Suprapubic skin (tissue), 4 donors: ENCODE measurements around the gene ING5. TPM values are rescaled to one million over a fixed set of nuclear protein-coding genes. Genes with fewer than 3 reads are reported as not detected.

Source experiments
- DNase-seq, 2 donors: peaks; one replicate each; pipeline ENCODE4 v3.0.0-alpha.2; 2019; ENCODE audit warnings: low spot score in 2 of 2
- H3K27ac ChIP-seq: fragments of 200-600 bp; sonication (generic); one replicate; pipeline ENCODE4 v1.5.1; 2019
- H3K27me3 ChIP-seq: fragments of 200-600 bp; sonication (generic); one replicate; pipeline ENCODE4 v1.5.1; 2019
- H3K36me3 ChIP-seq: fragments of 200-600 bp; sonication (generic); one replicate; pipeline ENCODE4 v1.5.1; 2019
- H3K4me1 ChIP-seq: fragments of 200-600 bp; sonication (generic); one replicate; pipeline ENCODE4 v1.5.1; 2019
- H3K4me3 ChIP-seq: fragments of 200-600 bp; sonication (generic); one replicate; pipeline ENCODE4 v1.5.1; 2019; ENCODE audit warnings: mild to moderate bottlenecking
- H3K9me3 ChIP-seq: fragments of 200-600 bp; sonication (generic); one replicate; pipeline ENCODE4 v1.5.1; 2019
- CTCF ChIP-seq, 2 donors: fragments of 200-600 bp in 1 of 2; fragments of 450-650 bp in 1 of 2; sonication (generic) in 1 of 2; IDR thresholded peaks; one replicate each; pipeline ENCODE4 v1.5.1; 2016 to 2019; ENCODE audit warnings: antibody characterized with exemption in 2 of 2, mild to moderate bottlenecking in 1 of 2, moderate library complexity in 1 of 2
- EP300 ChIP-seq: sonication (generic); formaldehyde crosslinking; IDR thresholded peaks from one replicate; pipeline ENCODE4 v1.6.1; 2017; ENCODE audit warnings: antibody characterized with exemption
- POLR2A ChIP-seq, 2 donors: fragments of 450-650 bp; IDR thresholded peaks; one replicate each; pipeline ENCODE4 v1.6.1; 2017; ENCODE audit warnings: antibody characterized with exemption in 2 of 2, mild to moderate bottlenecking in 2 of 2, moderate library complexity in 2 of 2
- POLR2AphosphoS5 ChIP-seq, 3 donors: sonication (generic); formaldehyde crosslinking; IDR thresholded peaks; one replicate each; pipeline ENCODE4 v1.6.1; 2017; ENCODE audit warnings: antibody characterized with exemption in 3 of 3
- WGBS: methylation state at CpG from one replicate; pipeline ENCODE4 v1.1.5; 2018; 5-methylcytosine and 5-hydroxymethylcytosine counted together
- total RNA-seq, 4 donors: library from RNA; depleted of rRNA; stranded (reverse); fragments of >200 nt; gene quantifications; one replicate each; pipeline ENCODE4 v1.1.0, GENCODE V29; 2016

The ING5 gene
- total RNA-seq, 4 donors from 2014 or later = 32.1 to 94.9 (median 46.4) TPM

GRCh38 chr2:241668839-241669238, 33.0 kb upstream of the ING5 start:
- TF ChIP-seq CTCF (IDR thresholded peaks at IDR 0.05) (no peak), POLR2A (IDR thresholded peaks at IDR 0.05) (no peak), POLR2AphosphoS5 (IDR thresholded peaks at IDR 0.05) (no peak), EP300 (no peak)
- Histone ChIP-seq H3K27me3 (no peaks in the 10 kb centered on the region), H3K4me1 (peaks cover 3% of the 10 kb centered on the region), H3K27ac (no peak overlapping the region), H3K36me3 (peaks cover 65% of the 10 kb centered on the region), H3K4me3 (no peak overlapping the region), H3K9me3 (no peaks in the 10 kb centered on the region)
- no peak for DNase-seq
- WGBS = 93% methylated on average over 12 of the region's 12 CpGs

- no peak overlapping the region for H3K27ac ChIP-seq
- H3K4me1 ChIP-seq = no peaks in the 10 kb centered on the region
- WGBS = 85% methylated on average over 18 of the region's 31 CpGs
- no peaks in the 10 kb centered on the region for H3K27me3 ChIP-seq
- no peaks in the 10 kb centered on the region for H3K9me3 ChIP-seq
- H3K36me3 ChIP-seq = peaks cover 65% of the 10 kb centered on the region
- TF ChIP-seq POLR2A (IDR thresholded peaks at IDR 0.05) (no peak), CTCF (IDR thresholded peaks at IDR 0.05) (no peak), POLR2AphosphoS5 (IDR thresholded peaks at IDR 0.05) (no peak), EP300 (no peak)
- H3K4me3 ChIP-seq = no peak overlapping the region
- no peak for DNase-seq
Measured at GRCh38 chr2:241670333-241671110, 31.3 kb upstream of the ING5 start.

GRCh38 chr2:241671457-241672240, 30.2 kb upstream of the ING5 start:
- no peaks in the 10 kb centered on the region for H3K27me3 ChIP-seq
- no peaks in the 10 kb centered on the region for H3K9me3 ChIP-seq
- H3K4me3 ChIP-seq = no peak overlapping the region
- no peak for DNase-seq
- peaks cover 66% of the 10 kb centered on the region for H3K36me3 ChIP-seq
- 79% methylated on average over 15 of the region's 31 CpGs for WGBS
- no peak overlapping the region for H3K27ac ChIP-seq
- H3K4me1 ChIP-seq = no peaks in the 10 kb centered on the region
- no peak for TF ChIP-seq POLR2A (IDR thresholded peaks at IDR 0.05)
- TF ChIP-seq EP300 = no peak
- TF ChIP-seq POLR2AphosphoS5 (IDR thresholded peaks at IDR 0.05) = no peak

GRCh38 chr2:241672243-241673188, 29.3 kb upstream of the ING5 start:
- H3K4me3 ChIP-seq = no peak overlapping the region
- no peak for DNase-seq
- no peaks in the 10 kb centered on the region for H3K27me3 ChIP-seq
- TF ChIP-seq POLR2A (IDR thresholded peaks at IDR 0.05) (no peak), POLR2AphosphoS5 (IDR thresholded peaks at IDR 0.05) (no peak), EP300 (no peak), CTCF (IDR thresholded peaks at IDR 0.05) (no peak)
- no peaks in the 10 kb centered on the region for H3K9me3 ChIP-seq
- H3K4me1 ChIP-seq = no peaks in the 10 kb centered on the region
- H3K36me3 ChIP-seq = peaks cover 66% of the 10 kb centered on the region
- WGBS = 87% methylated on average over 21 of the region's 42 CpGs
- H3K27ac ChIP-seq = no peak overlapping the region

GRCh38 chr2:241673189-241673663, 28.6 kb upstream of the ING5 start:
- Histone ChIP-seq H3K27ac (no peak overlapping the region), H3K36me3 (peaks cover 65% of the 10 kb centered on the region), H3K4me1 (no peaks in the 10 kb centered on the region), H3K9me3 (no peaks in the 10 kb centered on the region), H3K27me3 (no peaks in the 10 kb centered on the region), H3K4me3 (no peak overlapping the region)
- TF ChIP-seq EP300 (no peak), CTCF (IDR thresholded peaks at IDR 0.05) (no peak), POLR2AphosphoS5 (IDR thresholded peaks at IDR 0.05) (no peak), POLR2A (IDR thresholded peaks at IDR 0.05) (no peak)
- DNase-seq = no peak
- WGBS = 89% methylated on average over 11 of the region's 18 CpGs
